Mammary epithelial cell (primary cell): ENCODE data around the gene EEPD1.

Source experiments
- CTCF ChIP-seq, 2 donors: IDR thresholded peaks in 1 of 2; conservative IDR thresholded peaks in 1 of 2; 2 replicates each; pipeline ENCODE4 v1.5.1; 2011 to 2012; ENCODE audit warnings: inconsistent platforms in 2 of 2, low read length in 2 of 2, mild to moderate bottlenecking in 2 of 2, control low read depth in 1 of 2, low read depth in 1 of 2; ENCODE audit not compliant: insufficient read depth in 1 of 2; ENCODE audit errors: extremely low read depth in 1 of 2
- EZH2 ChIP-seq: IDR thresholded peaks from 2 replicates; pipeline ENCODE4 v1.6.1; 2012; ENCODE audit warnings: low read length, inconsistent platforms, borderline replicate concordance

- TF ChIP-seq EZH2 (no peak), CTCF (conservative IDR thresholded peaks at IDR 0.05 in 1 of 2, IDR thresholded peaks at IDR 0.05 in 1 of 2; ENCODE audit: extremely low read depth in 1 of 2, insufficient read depth in 1 of 2, low read depth in 1 of 2, low read length in 2 of 2) (no peak)
Measured at GRCh38 chr7:36296284-36296683, 143.2 kb downstream of the EEPD1 start.
